Calu3 (cell line): ENCODE measurements around the gene NUDT1. TPM values are rescaled to one million over a fixed set of nuclear protein-coding genes. Genes with fewer than 3 reads are reported as not detected.

Source experiments
- BruUV-seq: library from RNA; stranded (reverse); fragments of 400-500 nt; replicated peaks from 2 replicates; lab custom pipeline; 2021; lab: Mats Ljungman, UMichigan
- CTCF ChIA-PET: fragments of 300-600 bp; sonication (Branson Sonifier 250); formaldehyde crosslinking; loops from one replicate; lab custom pipeline; 2022; ENCODE audit warnings: antibody characterized with exemption; lab: Charles Lee
- DNase-seq: peaks from one replicate; pipeline ENCODE4 v3.0.0; 2022
- H3K27ac Mint-ChIP-seq: one replicate; pipeline ENCODE4 v1.8.0; 2022; ENCODE audit warnings: mixed read lengths; ENCODE audit not compliant: unreplicated experiment
- H3K27me3 Mint-ChIP-seq: one replicate; pipeline ENCODE4 v1.8.0; 2022; ENCODE audit warnings: mixed read lengths; ENCODE audit not compliant: unreplicated experiment
- H3K36me3 Mint-ChIP-seq: one replicate; pipeline ENCODE4 v1.8.0; 2022; ENCODE audit warnings: mild to moderate bottlenecking, moderate library complexity, mixed read lengths; ENCODE audit not compliant: insufficient read depth, unreplicated experiment
- H3K4me1 Mint-ChIP-seq: one replicate; pipeline ENCODE4 v1.8.0; 2022; ENCODE audit warnings: mild to moderate bottlenecking, low read depth, mixed read lengths; ENCODE audit not compliant: unreplicated experiment
- H3K4me3 Mint-ChIP-seq: one replicate; pipeline ENCODE4 v1.8.0; 2022; ENCODE audit warnings: mild to moderate bottlenecking, low read depth, moderate library complexity, mixed read lengths; ENCODE audit not compliant: unreplicated experiment
- H3K9me3 Mint-ChIP-seq: one replicate; pipeline ENCODE4 v1.8.0; 2022; ENCODE audit warnings: low read depth, mixed read lengths; ENCODE audit not compliant: unreplicated experiment
- CTCF ChIP-seq: fragments of 200-600 bp; IDR thresholded peaks from one replicate; pipeline ENCODE4 v1.8.0; 2022; ENCODE audit warnings: antibody characterized with exemption; ENCODE audit not compliant: unreplicated experiment
- intact Hi-C: fragments of 100-400 bp; cut with micrococcal nuclease; formaldehyde crosslinking; loops from one replicate; pipeline ENCODE4 v1.10.0; 2022; ENCODE audit not compliant: unreplicated experiment
- total RNA-seq: library from RNA; stranded (reverse); gene quantifications from 2 replicates; pipeline ENCODE4 v1.2.3, GENCODE V29; 2022

NUDT1 gene
- total RNA-seq, 1 experiment from 2014 or later = 65.6 TPM

GRCh38 chr7:2280424-2280823 is 38.4 kb downstream of the NUDT1 start:
- CTCF ChIA-PET = interaction anchor here (0.7 to 1.1 kb wide), 2 partner anchors 11 to 124 kb away, joined by 5 read pairs; no protein-coding TSS in a partner anchor
- no peaks in the 10 kb centered on the region for H3K9me3 Mint-ChIP-seq
- DNase-seq = no peak
- intact Hi-C loops = no loop called here
- H3K4me1 Mint-ChIP-seq = no peaks in the 10 kb centered on the region
- H3K27me3 Mint-ChIP-seq = no peaks in the 10 kb centered on the region
- TF ChIP-seq CTCF = no peak
- H3K36me3 Mint-ChIP-seq = no peaks in the 10 kb centered on the region
- H3K4me3 Mint-ChIP-seq = no peak overlapping the region
- BruUV-seq = no TSS peak
- H3K27ac Mint-ChIP-seq = no peak overlapping the region

GRCh38 chr7:2281541-2281940 is 39.5 kb downstream of the NUDT1 start:
- intact Hi-C loops = no loop called here
- no peak overlapping the region for H3K27ac Mint-ChIP-seq
- no peaks in the 10 kb centered on the region for H3K36me3 Mint-ChIP-seq
- TF ChIP-seq CTCF = no peak
- DNase-seq = no peak
- CTCF ChIA-PET = interaction anchor here (0.9 kb wide), 1 partner anchor 13 kb away, joined by 4 read pairs; no protein-coding TSS in a partner anchor
- no peaks in the 10 kb centered on the region for H3K4me1 Mint-ChIP-seq
- H3K27me3 Mint-ChIP-seq = no peaks in the 10 kb centered on the region
- no peaks in the 10 kb centered on the region for H3K9me3 Mint-ChIP-seq
- H3K4me3 Mint-ChIP-seq = no peak overlapping the region
- BruUV-seq = no TSS peak

- no TSS peak for BruUV-seq
Measured at GRCh38 chr7:2282185-2282751, 40.2 kb downstream of the NUDT1 start.

GRCh38 chr7:2283074-2283473 is 41.0 kb downstream of the NUDT1 start:
- no TSS peak for BruUV-seq
- H3K27ac Mint-ChIP-seq = no peak overlapping the region

More at GRCh38 chr7:2282185-2282751, 40.2 kb downstream of the NUDT1 start:
- intact Hi-C loops = no loop called here
- no peak overlapping the region for H3K27ac Mint-ChIP-seq
- CTCF ChIA-PET = no interaction called here
- H3K36me3 Mint-ChIP-seq = no peaks in the 10 kb centered on the region
- no peaks in the 10 kb centered on the region for H3K27me3 Mint-ChIP-seq
- no peaks in the 10 kb centered on the region for H3K9me3 Mint-ChIP-seq
- H3K4me1 Mint-ChIP-seq = no peaks in the 10 kb centered on the region
- DNase-seq = no peak
- no peak for TF ChIP-seq CTCF
- H3K4me3 Mint-ChIP-seq = no peak overlapping the region

More at GRCh38 chr7:2283074-2283473, 41.0 kb downstream of the NUDT1 start:
- no peak for TF ChIP-seq CTCF
- Mint-ChIP-seq H3K27me3 (no peaks in the 10 kb centered on the region), H3K4me1 (no peaks in the 10 kb centered on the region), H3K9me3 (no peaks in the 10 kb centered on the region), H3K4me3 (no peak overlapping the region), H3K36me3 (no peaks in the 10 kb centered on the region)
- DNase-seq = no peak
- CTCF ChIA-PET = no interaction called here
- intact Hi-C loops = no loop called here
